GM19467 (cell line): ENCODE measurements around the gene PSMD9.
"Not testable (repeated sequence)": the region's sequence is repeated elsewhere in the genome, so short reads cannot be mapped to it uniquely, and the experiment has no call there.

Experiments
- ATAC-seq: cut with Tn5 transposase; IDR thresholded peaks from one replicate; pipeline ENCODE4 v1.9.1; 2021; ENCODE audit warnings: mild to moderate bottlenecking, moderate library complexity; ENCODE audit not compliant: unreplicated experiment

PSMD9 gene

GRCh38 chr12:121872546-121873215 lies 15.9 kb upstream of the PSMD9 start:
- ATAC-seq, result no peak

- no peak for ATAC-seq
Observed at GRCh38 chr12:121873216-121873569, 15.4 kb upstream of the PSMD9 start.

GRCh38 chr12:121874071-121874470 lies 14.5 kb upstream of the PSMD9 start:
- no peak for ATAC-seq

- ATAC-seq, result no peak
Observed at GRCh38 chr12:121875582-121875981, 13.0 kb upstream of the PSMD9 start.

- not testable (repeated sequence) for ATAC-seq
Observed at GRCh38 chr12:121876080-121876447, 12.5 kb upstream of the PSMD9 start.

GRCh38 chr12:121883315-121883660 lies 5.3 kb upstream of the PSMD9 start:
- no peak for ATAC-seq

- not testable (repeated sequence) for ATAC-seq
Observed at GRCh38 chr12:121885129-121885528, 3.5 kb upstream of the PSMD9 start.

GRCh38 chr12:121888083-121888477 lies 510 bp upstream of the PSMD9 start:
- ATAC-seq, result no peak

- no peak for ATAC-seq
Observed at GRCh38 chr12:121889274-121889624, 659 bp downstream of the PSMD9 start.

GRCh38 chr12:121889661-121890060 lies 1.1 kb downstream of the PSMD9 start:
- ATAC-seq, result not testable (repeated sequence)

GRCh38 chr12:121892673-121893561 lies 4.3 kb downstream of the PSMD9 start:
- no peak for ATAC-seq

- no peak for ATAC-seq
Observed at GRCh38 chr12:121893961-121894460, 5.4 kb downstream of the PSMD9 start.

GRCh38 chr12:121894633-121895032 lies 6.0 kb downstream of the PSMD9 start:
- ATAC-seq, result no peak

GRCh38 chr12:121898287-121898686 lies 9.7 kb downstream of the PSMD9 start:
- ATAC-seq, result no peak

GRCh38 chr12:121899590-121899989 lies 11.0 kb downstream of the PSMD9 start:
- ATAC-seq, result no peak

- no peak for ATAC-seq
Observed at GRCh38 chr12:121903202-121903601, 14.6 kb downstream of the PSMD9 start.

- ATAC-seq, result no peak
Observed at GRCh38 chr12:121905746-121906145, 17.2 kb downstream of the PSMD9 start.

GRCh38 chr12:121908702-121909101 lies 20.1 kb downstream of the PSMD9 start:
- no peak for ATAC-seq

- ATAC-seq, result no peak
Observed at GRCh38 chr12:121911824-121912585, 23.4 kb downstream of the PSMD9 start.

- ATAC-seq, result no peak
Observed at GRCh38 chr12:121915841-121916321, 27.3 kb downstream of the PSMD9 start.

- no peak for ATAC-seq
Observed at GRCh38 chr12:121916719-121917118, 28.1 kb downstream of the PSMD9 start.
